Measurements from ENCODE around the gene ZNF763.

Gene ZNF763

GRCh38 chr19:12015015-12015752 lies 50.3 kb downstream of the ZNF763 start:
- ChIA-PET POLR2A (no interaction called here), CTCF (no interaction called here)
- no peak overlapping the region for H3K4me3 ChIP-seq (ENCODE audit: control insufficient read depth in 1 of 7, extremely low read depth in 1 of 7, insufficient read depth in 4 of 7, low read depth in 2 of 7, low read length in 6 of 7)
- peaks cover 29 to 78% (median 46%) of the 10 kb centered on the region in 4 experiments for H3K36me3 ChIP-seq (ENCODE audit: control insufficient read depth in 4 of 4, insufficient read depth in 4 of 4, low read length in 3 of 4)
- WGBS (ENCODE audit: insufficient coverage): 100% methylated on average over 5 of the region's 9 CpGs
- peak in 1 of 3 donors; percentile 29 for DNase-seq
- peaks cover 24 to 82% (median 55%) of the 10 kb centered on the region in 5 experiments for H3K9me3 ChIP-seq (ENCODE audit: control extremely low read depth in 1 of 5, control insufficient read depth in 4 of 5, insufficient read depth in 2 of 5, low read depth in 1 of 5, low read length in 4 of 5)
- no peaks in the 10 kb centered on the region for H3K27me3 ChIP-seq (replicated peaks in 2 of 5; ENCODE audit: control insufficient read depth in 4 of 5, insufficient read depth in 5 of 5, low read length in 4 of 5)
- no peaks in the 10 kb centered on the region for H3K4me1 ChIP-seq (ENCODE audit: control extremely low read depth in 1 of 4, control insufficient read depth in 4 of 4, insufficient read depth in 4 of 4, low read length in 3 of 4)
- H3K27ac ChIP-seq (ENCODE audit: insufficient read depth in 1 of 2, low read depth in 1 of 2, low read length in 2 of 2, poor library complexity in 1 of 2, severe bottlenecking in 2 of 2): no peak overlapping the region

DNA sequence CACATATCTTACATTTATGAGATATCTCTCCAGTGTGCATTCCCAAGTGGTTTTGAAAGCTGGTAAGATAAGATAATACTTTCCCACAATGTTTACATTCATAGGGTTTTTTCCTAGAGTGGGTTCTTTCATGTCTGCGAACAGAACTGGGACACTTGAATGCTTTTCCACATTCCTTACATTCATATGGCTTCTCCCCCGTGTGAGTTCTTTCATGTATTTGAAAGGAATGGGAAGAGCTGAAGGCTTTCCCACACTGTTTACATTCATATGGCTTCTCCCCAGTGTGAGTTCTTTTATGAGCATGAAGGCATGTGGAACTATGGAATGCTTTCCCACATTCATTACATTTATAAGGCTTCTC lies 50.9 kb downstream of the ZNF763 start:
- H3K27me3 ChIP-seq (replicated peaks in 2 of 5; ENCODE audit: control insufficient read depth in 4 of 5, insufficient read depth in 5 of 5, low read length in 4 of 5): no peaks in the 10 kb centered on the region
- no peak overlapping the region for H3K4me3 ChIP-seq (ENCODE audit: control insufficient read depth in 1 of 7, extremely low read depth in 1 of 7, insufficient read depth in 4 of 7, low read depth in 2 of 7, low read length in 6 of 7)
- DNase-seq: no peak
- peaks cover 29 to 77% (median 46%) of the 10 kb centered on the region in 4 experiments for H3K36me3 ChIP-seq (ENCODE audit: control insufficient read depth in 4 of 4, insufficient read depth in 4 of 4, low read length in 3 of 4)
- ChIA-PET CTCF (no interaction called here), POLR2A (no interaction called here)
- H3K9me3 ChIP-seq (ENCODE audit: control extremely low read depth in 1 of 5, control insufficient read depth in 4 of 5, insufficient read depth in 2 of 5, low read depth in 1 of 5, low read length in 4 of 5): peaks cover 24 to 84% (median 57%) of the 10 kb centered on the region in 5 experiments
- no peak overlapping the region for H3K27ac ChIP-seq (ENCODE audit: insufficient read depth in 1 of 2, low read depth in 1 of 2, low read length in 2 of 2, poor library complexity in 1 of 2, severe bottlenecking in 2 of 2)
- H3K4me1 ChIP-seq (ENCODE audit: control extremely low read depth in 1 of 4, control insufficient read depth in 4 of 4, insufficient read depth in 4 of 4, low read length in 3 of 4): no peaks in the 10 kb centered on the region
- no CpG with 5 or more reads among the region's 2 CpGs for WGBS (ENCODE audit: insufficient coverage)

Measured in common myeloid progenitor, CD34-positive (primary cell).